ENCODE results near the gene RNF167. TPM values are rescaled to one million over a fixed set of nuclear protein-coding genes. Genes with fewer than 3 reads are reported as not detected.
A peak's percentile ranks its signal among the peaks of the same experiment; 100 is the strongest.

Gene RNF167
- total and polyA plus RNA-seq, 4 donors: 15.9 to 72.6 (median 24.4) TPM

- 36% methylated on average over 7 of the region's 7 CpGs for WGBS
- H3K27ac ChIP-seq (ENCODE audit: low read depth in 1 of 2, low read length in 2 of 2): peak overlapping the region; percentile 65 to 73
- H3K27me3 ChIP-seq (ENCODE audit: control insufficient read depth in 4 of 4, insufficient read depth in 4 of 4, low read length in 3 of 4): no peaks in the 10 kb centered on the region
- peak; percentile 61 for DNase-seq (ENCODE audit: low spot score)
- no peak overlapping the region for H3K9ac ChIP-seq (ENCODE audit: low read depth in 1 of 2, low read length in 2 of 2)
- peaks cover 5 to 57% (median 43%) of the 10 kb centered on the region in 4 donors for H3K4me1 ChIP-seq (ENCODE audit: control insufficient read depth in 4 of 4, insufficient read depth in 4 of 4, low read length in 3 of 4)
- TF ChIP-seq YY1 (IDR thresholded peaks at IDR 0.05) (peak; percentile 38), FOXA1 (IDR thresholded peaks at IDR 0.05) (no peak), JUND (IDR thresholded peaks at IDR 0.05) (peak; percentile 86 to 99), NR2F2 (IDR thresholded peaks at IDR 0.05) (no peak), TAF1 (conservative IDR thresholded peaks at IDR 0.05) (no peak), GABPA (IDR thresholded peaks at IDR 0.05 in 1 of 2, conservative IDR thresholded peaks at IDR 0.05 in 1 of 2) (peak in 1 of 2 donors; percentile 31), RXRA (IDR thresholded peaks at IDR 0.05) (peak in 1 of 2 donors; percentile 68), EGR1 (IDR thresholded peaks at IDR 0.05; ENCODE audit: low read depth in 2 of 2) (no peak), FOXA2 (IDR thresholded peaks at IDR 0.05) (no peak), RAD21 (IDR thresholded peaks at IDR 0.05) (peak in 1 of 2 donors; percentile 19), REST (IDR thresholded peaks at IDR 0.05) (no peak), HNF4A (conservative IDR thresholded peaks at IDR 0.05) (peak; percentile 15 to 91), HNF4G (IDR thresholded peaks at IDR 0.05) (no peak), SP1 (IDR thresholded peaks at IDR 0.05) (no peak)
- TF ChIP-seq, protein P1, sequence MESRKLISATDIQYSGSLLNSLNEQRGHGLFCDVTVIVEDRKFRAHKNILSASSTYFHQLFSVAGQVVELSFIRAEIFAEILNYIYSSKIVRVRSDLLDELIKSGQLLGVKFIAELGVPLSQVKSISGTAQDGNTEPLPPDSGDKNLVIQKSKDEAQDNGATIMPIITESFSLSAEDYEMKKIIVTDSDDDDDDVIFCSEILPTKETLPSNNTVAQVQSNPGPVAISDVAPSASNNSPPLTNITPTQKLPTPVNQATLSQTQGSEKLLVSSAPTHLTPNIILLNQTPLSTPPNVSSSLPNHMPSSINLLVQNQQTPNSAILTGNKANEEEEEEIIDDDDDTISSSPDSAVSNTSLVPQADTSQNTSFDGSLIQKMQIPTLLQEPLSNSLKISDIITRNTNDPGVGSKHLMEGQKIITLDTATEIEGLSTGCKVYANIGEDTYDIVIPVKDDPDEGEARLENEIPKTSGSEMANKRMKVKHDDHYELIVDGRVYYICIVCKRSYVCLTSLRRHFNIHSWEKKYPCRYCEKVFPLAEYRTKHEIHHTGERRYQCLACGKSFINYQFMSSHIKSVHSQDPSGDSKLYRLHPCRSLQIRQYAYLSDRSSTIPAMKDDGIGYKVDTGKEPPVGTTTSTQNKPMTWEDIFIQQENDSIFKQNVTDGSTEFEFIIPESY (IDR thresholded peaks at IDR 0.05): peak; percentile 83
- TF ChIP-seq, protein P2, sequence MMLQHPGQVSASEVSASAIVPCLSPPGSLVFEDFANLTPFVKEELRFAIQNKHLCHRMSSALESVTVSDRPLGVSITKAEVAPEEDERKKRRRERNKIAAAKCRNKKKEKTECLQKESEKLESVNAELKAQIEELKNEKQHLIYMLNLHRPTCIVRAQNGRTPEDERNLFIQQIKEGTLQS (IDR thresholded peaks at IDR 0.05): peak; percentile 54
- TF ChIP-seq, protein P3, sequence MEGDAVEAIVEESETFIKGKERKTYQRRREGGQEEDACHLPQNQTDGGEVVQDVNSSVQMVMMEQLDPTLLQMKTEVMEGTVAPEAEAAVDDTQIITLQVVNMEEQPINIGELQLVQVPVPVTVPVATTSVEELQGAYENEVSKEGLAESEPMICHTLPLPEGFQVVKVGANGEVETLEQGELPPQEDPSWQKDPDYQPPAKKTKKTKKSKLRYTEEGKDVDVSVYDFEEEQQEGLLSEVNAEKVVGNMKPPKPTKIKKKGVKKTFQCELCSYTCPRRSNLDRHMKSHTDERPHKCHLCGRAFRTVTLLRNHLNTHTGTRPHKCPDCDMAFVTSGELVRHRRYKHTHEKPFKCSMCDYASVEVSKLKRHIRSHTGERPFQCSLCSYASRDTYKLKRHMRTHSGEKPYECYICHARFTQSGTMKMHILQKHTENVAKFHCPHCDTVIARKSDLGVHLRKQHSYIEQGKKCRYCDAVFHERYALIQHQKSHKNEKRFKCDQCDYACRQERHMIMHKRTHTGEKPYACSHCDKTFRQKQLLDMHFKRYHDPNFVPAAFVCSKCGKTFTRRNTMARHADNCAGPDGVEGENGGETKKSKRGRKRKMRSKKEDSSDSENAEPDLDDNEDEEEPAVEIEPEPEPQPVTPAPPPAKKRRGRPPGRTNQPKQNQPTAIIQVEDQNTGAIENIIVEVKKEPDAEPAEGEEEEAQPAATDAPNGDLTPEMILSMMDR (IDR thresholded peaks at IDR 0.05; ENCODE audit: low read depth, low read length, missing input control): peak; percentile 3
- TF ChIP-seq, protein P4, sequence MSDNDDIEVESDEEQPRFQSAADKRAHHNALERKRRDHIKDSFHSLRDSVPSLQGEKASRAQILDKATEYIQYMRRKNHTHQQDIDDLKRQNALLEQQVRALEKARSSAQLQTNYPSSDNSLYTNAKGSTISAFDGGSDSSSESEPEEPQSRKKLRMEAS (IDR thresholded peaks at IDR 0.05): peak; percentile 54
- H3K36me3 ChIP-seq (ENCODE audit: control insufficient read depth in 4 of 4, insufficient read depth in 3 of 4, low read depth in 1 of 4, low read length in 3 of 4): peaks cover 6 to 26% (median 12%) of the 10 kb centered on the region in 4 donors
- H3K4me3 ChIP-seq (ENCODE audit: low read depth in 1 of 3, low read length in 3 of 3): peak overlapping the region in 1 of 3 donors; percentile 91
- H3K9me3 ChIP-seq (ENCODE audit: control insufficient read depth in 4 of 4, low read length in 3 of 4): no peaks in the 10 kb centered on the region
Measured at GRCh38 chr17:4945176-4945943, 5.3 kb downstream of the RNF167 start.

Data from liver (tissue), 9 donors.